HEK293T (cell line): Measurements from ENCODE around the gene ATG7.

Source experiments
- FOXA1 ChIP-seq: fragments of 450-650 bp; IDR thresholded peaks from 2 replicates; pipeline ENCODE4 v1.6.1; 2016; ENCODE audit warnings: mild to moderate bottlenecking
- HDGF ChIP-seq: fragments of 450-650 bp; IDR thresholded peaks from 2 replicates; pipeline ENCODE4 v1.6.1; 2017; ENCODE audit warnings: antibody characterized with exemption, borderline replicate concordance
- SUZ12 ChIP-seq: fragments of 450-650 bp; IDR thresholded peaks from 2 replicates; pipeline ENCODE4 v1.6.1; 2016; ENCODE audit warnings: mild to moderate bottlenecking

DNA sequence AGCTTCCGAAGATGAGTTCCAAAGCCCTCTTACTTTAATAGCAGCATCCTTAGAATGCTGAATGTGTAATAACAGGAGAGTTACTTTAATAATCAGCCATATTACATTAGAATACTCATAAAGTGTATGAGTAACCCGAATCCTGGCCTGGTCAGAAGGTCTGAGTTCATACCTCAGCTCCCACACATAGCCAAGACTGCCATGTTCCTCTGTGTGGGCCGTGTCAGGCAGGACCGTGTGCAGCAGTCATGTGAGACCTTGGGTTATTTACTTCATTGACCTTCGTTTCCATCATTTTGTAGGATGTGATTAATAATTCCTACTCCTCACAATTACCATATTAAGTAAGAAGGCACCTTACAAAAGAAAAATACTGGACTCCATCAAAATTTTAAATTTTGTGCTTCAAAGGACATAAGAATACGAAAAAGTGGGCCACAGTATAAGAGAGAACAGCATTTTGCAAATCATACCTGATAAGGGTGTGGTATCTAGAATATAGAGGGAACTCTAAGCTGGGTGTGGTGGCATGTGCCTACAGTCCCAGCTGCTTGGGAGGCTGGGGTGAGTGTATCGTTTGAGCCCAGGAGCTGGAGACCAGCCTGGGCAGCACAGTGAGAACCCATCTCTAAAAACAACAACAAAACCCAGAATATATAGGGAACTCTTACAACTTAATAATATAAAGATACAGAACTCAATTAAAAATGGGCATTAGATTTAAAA is 163.4 kb downstream of the ATG7 start:
- TF ChIP-seq FOXA1 (no peak), SUZ12 (no peak), HDGF (no peak)
